Subcutaneous abdominal adipose tissue (tissue), 5 donors: Measurements from ENCODE around the gene GDPD1.
"Not testable (repeated sequence)": the region's sequence is repeated elsewhere in the genome, so short reads cannot be mapped to it uniquely, and the experiment has no call there.

Experiments used
- H3K27ac ChIP-seq: one replicate; pipeline ENCODE4 v1.7.0; 2013; ENCODE audit warnings: low read depth, mild to moderate bottlenecking, inconsistent platforms, low read length, moderate library complexity
- H3K27me3 ChIP-seq, 5 donors: one replicate each; pipeline ENCODE4 v1.7.0; 2013; ENCODE audit warnings: low read length in 5 of 5, inconsistent platforms in 1 of 5; ENCODE audit not compliant: control insufficient read depth in 5 of 5, insufficient read depth in 4 of 5
- H3K36me3 ChIP-seq, 5 donors: one replicate each; pipeline ENCODE4 v1.7.0; 2013; ENCODE audit warnings: low read length in 5 of 5; ENCODE audit not compliant: control insufficient read depth in 5 of 5, insufficient read depth in 5 of 5
- H3K4me1 ChIP-seq, 5 donors: one replicate each; pipeline ENCODE4 v1.7.0; 2013; ENCODE audit warnings: low read length in 5 of 5, mild to moderate bottlenecking in 3 of 5, moderate library complexity in 1 of 5; ENCODE audit not compliant: control insufficient read depth in 5 of 5, insufficient read depth in 5 of 5
- H3K4me3 ChIP-seq, 5 donors: one replicate each; pipeline ENCODE4 v1.7.0; 2013; ENCODE audit warnings: low read length in 5 of 5, low read depth in 1 of 5
- H3K9ac ChIP-seq, 5 donors: one replicate each; pipeline ENCODE4 v1.7.0; 2013; ENCODE audit warnings: low read length in 5 of 5, mild to moderate bottlenecking in 4 of 5, moderate library complexity in 3 of 5
- H3K9me3 ChIP-seq, 5 donors: one replicate each; pipeline ENCODE4 v1.7.0; 2013; ENCODE audit warnings: low read length in 5 of 5; ENCODE audit not compliant: control insufficient read depth in 5 of 5
- donor health status: healthy.
- donor health status: healthy.
- donor health status: healthy.
- donor health status: healthy.
- donor health status: healthy.

The GDPD1 gene

GRCh38 chr17:59220328-59221158, at the start of gene GDPD1:
Gene GDPD1 (plus strand): TSS chr17:59220511. CDS start chr17:59220610, 99 bp downstream.
- Histone ChIP-seq H3K9ac (peak within 1 kb of the TSS; percentile 77 to 92 (median 87)), H3K27me3 (no peaks in the 10 kb centered on the region), H3K9me3 (no peaks in the 10 kb centered on the region), H3K27ac (no peak within 1 kb of the TSS), H3K4me1 (peaks cover 2 to 15% (median 14%) of the 10 kb centered on the region in 5 donors), H3K36me3 (no peaks in the 10 kb centered on the region), H3K4me3 (peak within 1 kb of the TSS; percentile 76 to 97 (median 90))

- H3K9me3 ChIP-seq = no peaks in the 10 kb centered on the region
- no peaks in the 10 kb centered on the region for H3K36me3 ChIP-seq
- no peaks in the 10 kb centered on the region for H3K27me3 ChIP-seq
- no peak overlapping the region for H3K9ac ChIP-seq
- H3K4me3 ChIP-seq = no peak overlapping the region
- no peak overlapping the region for H3K27ac ChIP-seq
- no peaks in the 10 kb centered on the region for H3K4me1 ChIP-seq
These were observed 47.8 kb upstream of the GDPD1 start for GRCh38 chr17:59172436-59173004.

DNA sequence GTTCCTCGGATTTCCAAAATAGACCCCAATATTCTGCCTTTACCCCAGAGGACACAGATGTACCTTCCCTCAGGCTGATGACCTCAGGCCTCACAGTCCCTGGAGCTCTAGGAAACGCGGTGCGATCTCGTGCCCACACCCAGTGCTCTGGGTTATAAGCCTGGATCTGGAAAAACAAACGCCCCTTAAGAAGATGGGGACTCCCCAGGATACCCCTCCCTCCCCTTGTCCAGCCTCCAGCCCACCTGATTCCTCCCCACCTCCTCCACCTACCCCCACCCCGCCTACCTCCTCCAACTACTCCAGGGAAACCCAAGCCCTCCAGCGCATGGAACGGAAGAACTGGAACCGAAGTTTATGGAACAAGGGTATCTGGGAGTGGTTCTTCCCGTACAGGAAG, 45.6 kb upstream of the GDPD1 start:
- H3K9ac ChIP-seq = no peak overlapping the region
- H3K9me3 ChIP-seq = no peaks in the 10 kb centered on the region
- no peaks in the 10 kb centered on the region for H3K36me3 ChIP-seq
- H3K27me3 ChIP-seq = no peaks in the 10 kb centered on the region
- no peaks in the 10 kb centered on the region for H3K4me1 ChIP-seq
- no peak overlapping the region for H3K27ac ChIP-seq
- H3K4me3 ChIP-seq = no peak overlapping the region

DNA sequence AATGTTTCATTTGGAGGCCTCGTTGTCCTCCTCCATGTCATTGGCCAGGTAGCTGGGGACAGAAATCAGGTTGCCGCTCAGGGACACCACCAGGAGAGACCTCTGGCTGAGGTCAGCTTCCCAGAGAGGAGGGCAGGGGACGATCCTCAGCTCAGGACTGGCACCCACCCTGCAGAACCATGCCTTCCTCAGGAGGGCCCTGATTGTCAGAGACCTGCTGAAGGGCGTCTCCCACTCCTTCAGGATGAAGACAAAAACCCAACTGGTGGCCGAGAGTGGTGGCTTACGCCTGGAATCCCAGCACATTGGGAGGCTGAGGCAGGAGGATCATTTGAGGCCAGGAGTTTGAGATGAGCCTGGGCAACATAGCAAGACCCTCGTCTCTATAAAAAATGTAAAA, 45.2 kb upstream of the GDPD1 start:
- Histone ChIP-seq H3K4me3 (no peak overlapping the region), H3K4me1 (no peaks in the 10 kb centered on the region), H3K27me3 (no peaks in the 10 kb centered on the region), H3K27ac (no peak overlapping the region), H3K9ac (no peak overlapping the region), H3K36me3 (no peaks in the 10 kb centered on the region), H3K9me3 (no peaks in the 10 kb centered on the region)

DNA sequence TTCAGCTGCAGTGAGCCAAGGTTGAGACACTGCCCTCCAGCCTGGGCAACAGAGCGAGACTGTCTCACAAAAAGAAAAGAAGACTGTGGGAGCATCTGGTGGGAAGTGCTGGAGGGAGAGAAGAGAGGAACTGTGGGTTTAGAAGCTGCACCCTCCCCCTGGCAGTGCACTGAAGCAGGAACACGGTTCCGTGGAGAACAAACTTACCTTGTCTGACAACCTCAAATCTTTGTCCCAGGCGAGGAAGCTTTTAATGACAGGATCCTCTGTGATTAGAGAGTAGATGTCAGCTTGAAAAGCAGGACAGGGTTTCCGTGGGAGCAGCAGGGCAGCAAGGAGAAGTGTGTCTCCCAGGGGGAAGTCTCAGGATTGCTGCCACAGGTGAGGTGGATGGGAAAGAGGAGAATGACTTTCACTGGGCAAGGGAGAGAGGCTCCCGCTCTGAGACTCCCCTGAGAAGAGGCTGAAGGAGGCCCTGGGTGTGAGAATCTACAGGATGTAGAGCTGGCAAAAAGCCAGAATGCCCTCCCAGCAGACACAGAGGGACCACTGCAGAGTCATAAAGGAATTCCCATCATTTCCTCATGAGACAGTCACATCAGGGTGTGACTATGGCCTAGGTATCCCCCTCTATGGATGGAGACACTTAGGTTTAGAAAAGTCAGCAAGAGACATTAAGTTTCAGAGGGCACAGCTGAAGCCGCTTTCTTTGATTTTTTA, 41.9 kb upstream of the GDPD1 start:
- no peaks in the 10 kb centered on the region for H3K4me1 ChIP-seq
- H3K36me3 ChIP-seq = no peaks in the 10 kb centered on the region
- H3K27ac ChIP-seq = no peak overlapping the region
- H3K9ac ChIP-seq = no peak overlapping the region
- H3K9me3 ChIP-seq = no peaks in the 10 kb centered on the region
- no peaks in the 10 kb centered on the region for H3K27me3 ChIP-seq
- no peak overlapping the region for H3K4me3 ChIP-seq

DNA sequence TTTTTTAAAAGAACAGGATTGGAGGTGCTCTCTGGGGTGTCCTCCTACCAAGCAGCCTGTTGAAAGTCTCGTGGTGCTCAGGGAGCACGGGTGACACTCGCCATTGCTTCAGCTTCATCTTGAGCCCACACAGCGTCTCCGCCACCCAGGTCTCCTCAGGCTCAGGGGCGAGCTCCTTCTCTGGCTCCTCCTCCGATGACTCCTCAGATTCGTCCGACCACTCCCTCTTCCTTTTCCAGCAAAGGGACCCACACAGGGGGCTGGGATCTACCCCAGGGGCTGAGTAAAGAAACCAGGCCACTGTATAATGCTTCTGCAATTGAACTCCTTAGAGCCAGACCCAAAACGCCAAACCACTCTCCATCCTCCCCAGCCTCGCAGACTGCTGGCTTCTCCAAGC, 40.7 kb upstream of the GDPD1 start:
- H3K4me1 ChIP-seq, H3K9ac ChIP-seq, H3K27ac ChIP-seq, H3K27me3 ChIP-seq, H3K9me3 ChIP-seq, H3K4me3 ChIP-seq, H3K36me3 ChIP-seq: not testable (repeated sequence)

- Histone ChIP-seq H3K36me3 (no peaks in the 10 kb centered on the region), H3K9ac (no peak overlapping the region), H3K4me3 (no peak overlapping the region), H3K4me1 (no peaks in the 10 kb centered on the region), H3K27me3 (no peaks in the 10 kb centered on the region), H3K27ac (no peak overlapping the region), H3K9me3 (no peaks in the 10 kb centered on the region)
These were observed 39.7 kb upstream of the GDPD1 start for GRCh38 chr17:59180626-59181025.

- H3K9ac ChIP-seq = no peak overlapping the region
- no peaks in the 10 kb centered on the region for H3K9me3 ChIP-seq
- H3K27ac ChIP-seq = no peak overlapping the region
- H3K4me3 ChIP-seq = no peak overlapping the region
- no peaks in the 10 kb centered on the region for H3K27me3 ChIP-seq
- no peaks in the 10 kb centered on the region for H3K36me3 ChIP-seq
- H3K4me1 ChIP-seq = no peaks in the 10 kb centered on the region
These were observed 38.8 kb upstream of the GDPD1 start for GRCh38 chr17:59181481-59181880.

- H3K4me1 ChIP-seq = no peaks in the 10 kb centered on the region
- no peak overlapping the region for H3K4me3 ChIP-seq
- H3K27me3 ChIP-seq = no peaks in the 10 kb centered on the region
- no peak overlapping the region for H3K27ac ChIP-seq
- H3K36me3 ChIP-seq = no peaks in the 10 kb centered on the region
- H3K9me3 ChIP-seq = no peaks in the 10 kb centered on the region
- no peak overlapping the region for H3K9ac ChIP-seq
These were observed 34.3 kb upstream of the GDPD1 start for GRCh38 chr17:59185997-59186396.

DNA sequence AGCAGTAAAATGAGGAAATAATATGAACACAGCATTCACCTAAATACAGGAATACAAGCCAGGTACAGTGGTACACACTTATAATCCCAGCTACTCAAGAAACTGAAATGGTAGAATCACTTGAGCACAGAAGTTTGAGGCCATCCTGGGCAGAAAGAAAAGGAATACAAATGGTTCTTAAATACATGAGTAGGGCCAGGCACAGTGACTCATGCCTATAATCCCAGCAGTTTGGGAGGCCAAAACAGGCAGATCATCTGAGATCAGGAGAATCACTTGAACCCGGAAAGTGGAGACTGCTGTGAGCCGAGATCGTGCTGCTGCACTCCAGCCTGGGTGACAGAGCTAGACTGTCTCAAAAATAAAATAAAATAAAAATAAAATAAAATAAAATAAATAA, 33.5 kb upstream of the GDPD1 start:
- no peaks in the 10 kb centered on the region for H3K27me3 ChIP-seq
- no peaks in the 10 kb centered on the region for H3K9me3 ChIP-seq
- H3K4me3 ChIP-seq = no peak overlapping the region
- no peaks in the 10 kb centered on the region for H3K36me3 ChIP-seq
- H3K9ac ChIP-seq = no peak overlapping the region
- no peak overlapping the region for H3K27ac ChIP-seq
- no peaks in the 10 kb centered on the region for H3K4me1 ChIP-seq
